Activated T-cell treated with anti-CD3 and anti-CD28 coated beads, Interleukin-2, amount 50 U/mL, for 72 hours (primary cell): Measurements from ENCODE around the gene IQGAP1. TPM values are rescaled to one million over a fixed set of nuclear protein-coding genes. Genes with fewer than 3 reads are reported as not detected.
"Not testable (repeated sequence)": the region's sequence is repeated elsewhere in the genome, so short reads cannot be mapped to it uniquely, and the experiment has no call there.

Experiments
- ATAC-seq, 2 donors: fragments of 150-1000 bp; cut with Tn5 transposase; replicated peaks in 1 of 2; 2 replicates each; pipeline ENCODE4 v1.10.0; 2021; ENCODE audit warnings: moderate library complexity in 2 of 2, mild to moderate bottlenecking in 1 of 2
- DNase-seq, 2 donors: peaks; one replicate each; pipeline ENCODE4 v3.0.0; 2021 to 2022; ENCODE audit warnings: mixed read lengths in 1 of 2
- H3K27ac Mint-ChIP-seq: one replicate; pipeline ENCODE4 v1.8.0; 2022; ENCODE audit warnings: mild to moderate bottlenecking, moderate library complexity, mixed read lengths
- H3K27me3 Mint-ChIP-seq: one replicate; pipeline ENCODE4 v1.8.0; 2022; ENCODE audit warnings: low read depth, mixed read lengths
- H3K36me3 Mint-ChIP-seq, 2 donors: one replicate each; pipeline ENCODE4 v1.8.0; 2022; ENCODE audit warnings: mixed read lengths in 2 of 2, mild to moderate bottlenecking in 1 of 2; ENCODE audit not compliant: insufficient read depth in 2 of 2
- H3K4me1 Mint-ChIP-seq: one replicate; pipeline ENCODE4 v1.8.0; 2022; ENCODE audit warnings: low read depth, mixed read lengths
- H3K4me3 Mint-ChIP-seq, 2 donors: one replicate each; pipeline ENCODE4 v1.8.0; 2022; ENCODE audit warnings: mild to moderate bottlenecking in 2 of 2, mixed read lengths in 2 of 2, moderate library complexity in 2 of 2
- H3K9me3 Mint-ChIP-seq, 2 donors: one replicate each; pipeline ENCODE4 v1.8.0; 2022; ENCODE audit warnings: mixed read lengths in 2 of 2
- total RNA-seq, 2 donors: library from RNA; stranded (reverse); gene quantifications; one replicate each; pipeline ENCODE4 v1.2.3, GENCODE V29; 2022

Gene IQGAP1
- total RNA-seq, 2 donors from 2014 or later: 177 to 184 TPM

DNA sequence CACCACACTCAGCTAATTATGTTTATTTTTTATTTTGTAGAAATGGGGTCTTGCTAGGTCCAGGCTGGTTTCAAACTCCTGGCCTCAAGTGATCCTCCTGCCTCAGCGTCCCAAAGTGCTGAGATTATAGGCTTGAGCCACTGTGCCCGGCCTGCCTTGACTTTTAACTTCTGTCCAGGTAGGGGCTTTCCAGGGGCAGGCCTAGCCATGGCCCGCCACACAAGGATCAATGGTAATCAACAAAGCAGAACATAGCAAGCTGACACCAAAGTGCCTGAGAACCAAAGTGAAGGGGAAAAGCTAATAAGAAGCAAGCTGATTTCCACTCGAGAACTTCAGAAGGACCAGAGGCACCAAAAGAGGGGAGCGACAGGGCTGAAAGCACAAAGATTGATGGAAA, 132.3 kb downstream of the IQGAP1 start:
- no peaks in the 10 kb centered on the region for H3K36me3 Mint-ChIP-seq
- no peak for ATAC-seq
- H3K4me1 Mint-ChIP-seq: no peaks in the 10 kb centered on the region
- H3K27ac Mint-ChIP-seq: no peak overlapping the region
- no peak overlapping the region for H3K4me3 Mint-ChIP-seq
- H3K27me3 Mint-ChIP-seq: no peaks in the 10 kb centered on the region
- no peaks in the 10 kb centered on the region for H3K9me3 Mint-ChIP-seq
- no peak for DNase-seq

DNA sequence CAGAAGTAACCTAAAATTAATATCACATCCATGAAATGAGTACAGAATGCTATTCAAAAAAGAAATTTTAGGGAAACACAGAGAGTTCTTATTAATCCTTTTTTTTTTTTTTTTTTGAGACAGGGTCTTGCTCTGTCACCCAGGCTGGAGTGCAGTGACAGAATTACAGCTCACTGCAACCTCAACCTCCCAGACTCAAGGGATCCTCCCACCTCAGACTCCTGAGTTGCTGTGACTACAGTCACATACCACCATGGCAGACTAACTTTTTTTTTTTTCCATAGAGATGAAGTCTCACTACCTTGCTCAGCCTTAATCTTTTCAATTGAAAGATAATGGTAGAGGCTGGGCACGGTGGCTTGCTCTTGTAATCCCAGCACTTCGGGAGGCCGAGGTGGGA, 135.3 kb downstream of the IQGAP1 start:
- Mint-ChIP-seq H3K36me3 (no peaks in the 10 kb centered on the region), H3K4me1 (no peaks in the 10 kb centered on the region), H3K4me3 (no peak overlapping the region), H3K9me3 (no peaks in the 10 kb centered on the region), H3K27me3 (no peaks in the 10 kb centered on the region), H3K27ac (peak overlapping the region; percentile 13)
- ATAC-seq (peak in 1 of 2 donors; percentile 55), DNase-seq (no peak)

DNA sequence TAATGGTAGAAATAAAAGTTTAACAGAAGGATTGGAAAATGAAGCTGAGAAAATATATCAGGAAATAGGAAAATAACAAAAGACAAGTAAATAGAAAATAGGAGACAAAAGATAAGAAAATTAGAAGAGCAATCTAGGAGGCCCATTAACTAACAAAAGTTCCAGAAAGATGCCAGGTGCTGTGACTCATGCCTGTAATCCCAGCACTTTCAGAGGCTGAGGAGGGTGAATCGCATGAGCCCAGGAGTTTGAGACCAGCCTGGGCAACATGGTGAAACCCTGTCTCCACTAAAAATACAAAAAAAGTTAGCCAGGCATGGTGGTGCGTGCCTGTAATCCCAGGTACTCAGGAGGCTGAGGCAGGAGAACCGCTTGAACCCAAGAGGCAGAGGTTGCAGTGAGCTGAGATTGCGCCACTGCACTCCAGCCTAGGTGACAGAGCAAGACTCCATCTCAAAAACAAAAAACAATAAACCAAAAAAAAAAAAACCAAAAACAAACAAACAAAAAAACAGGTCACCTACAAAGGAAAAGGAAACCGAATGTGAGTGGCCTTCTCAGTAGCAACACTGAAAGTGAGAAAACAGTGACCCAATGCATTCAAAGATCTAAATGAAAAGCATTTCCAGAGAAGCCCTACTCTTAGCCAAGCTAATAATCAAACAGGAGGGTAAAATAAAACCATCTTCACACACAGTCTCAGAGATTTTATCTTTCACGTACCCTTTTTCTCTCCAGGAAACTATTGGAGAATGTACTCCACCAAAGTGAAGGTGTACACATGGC, 136.2 kb downstream of the IQGAP1 start:
- not testable (repeated sequence) for H3K36me3 Mint-ChIP-seq, ATAC-seq, H3K4me3 Mint-ChIP-seq, H3K4me1 Mint-ChIP-seq, DNase-seq, H3K27me3 Mint-ChIP-seq, H3K9me3 Mint-ChIP-seq
- peak overlapping the region; percentile 60 for H3K27ac Mint-ChIP-seq

GRCh38 chr15:90529011-90529370, 140.9 kb downstream of the IQGAP1 start:
- ATAC-seq (no peak), DNase-seq (no peak)
- Mint-ChIP-seq H3K27me3 (no peaks in the 10 kb centered on the region), H3K4me3 (peak overlapping the region; percentile 85 to 89), H3K36me3 (peaks cover 5% of the 10 kb centered on the region in 2 donors), H3K4me1 (peaks cover 32% of the 10 kb centered on the region), H3K9me3 (no peaks in the 10 kb centered on the region), H3K27ac (peak overlapping the region; percentile 80)

- Mint-ChIP-seq H3K27ac (peak within 1 kb of the TSS; percentile 84), H3K27me3 (no peaks in the 10 kb centered on the region), H3K4me1 (peaks cover 38% of the 10 kb centered on the region), H3K36me3 (peaks cover 5% of the 10 kb centered on the region in 2 donors), H3K9me3 (no peaks in the 10 kb centered on the region), H3K4me3 (peak within 1 kb of the TSS; percentile 93 to 97)
- DNase-seq (peak; percentile 69 to 72), ATAC-seq (peak; percentile 90 to 91)
Observed at GRCh38 chr15:90529371-90530249, 141.6 kb downstream of the IQGAP1 start, which contains the start of gene CRTC3. TSS of gene CRTC3 (plus strand) at chr15:90529923. CDS start at chr15:90530072, 149 bp downstream.

GRCh38 chr15:90530250-90531051, 142.4 kb downstream of the IQGAP1 start:
- Mint-ChIP-seq H3K4me3 (peak overlapping the region; percentile 93 to 97), H3K4me1 (peaks cover 47% of the 10 kb centered on the region), H3K9me3 (no peaks in the 10 kb centered on the region), H3K27ac (peak overlapping the region; percentile 84), H3K36me3 (peaks cover 5% of the 10 kb centered on the region in 2 donors), H3K27me3 (no peaks in the 10 kb centered on the region)
- ATAC-seq: peak; percentile 58 to 63
- DNase-seq: peak; percentile 68 to 70

GRCh38 chr15:90531147-90531546, 143.1 kb downstream of the IQGAP1 start:
- ATAC-seq: no peak
- H3K36me3 Mint-ChIP-seq: peaks cover 5% of the 10 kb centered on the region in 2 donors
- H3K4me3 Mint-ChIP-seq: peak overlapping the region; percentile 93 to 97
- H3K27me3 Mint-ChIP-seq: no peaks in the 10 kb centered on the region
- H3K9me3 Mint-ChIP-seq: no peaks in the 10 kb centered on the region
- H3K4me1 Mint-ChIP-seq: peaks cover 53% of the 10 kb centered on the region
- no peak for DNase-seq
- peak overlapping the region; percentile 49 for H3K27ac Mint-ChIP-seq

GRCh38 chr15:90535254-90535653, 147.2 kb downstream of the IQGAP1 start:
- ATAC-seq (no peak), DNase-seq (no peak)
- peaks cover 8 to 16% of the 10 kb centered on the region in 2 donors for H3K36me3 Mint-ChIP-seq
- no peak overlapping the region for H3K4me3 Mint-ChIP-seq
- H3K27ac Mint-ChIP-seq: no peak overlapping the region
- H3K4me1 Mint-ChIP-seq: peaks cover 91% of the 10 kb centered on the region
- no peaks in the 10 kb centered on the region for H3K27me3 Mint-ChIP-seq
- H3K9me3 Mint-ChIP-seq: no peaks in the 10 kb centered on the region

- Mint-ChIP-seq H3K4me3 (peak overlapping the region; percentile 81 to 94), H3K4me1 (peaks cover 81% of the 10 kb centered on the region), H3K27ac (peak overlapping the region; percentile 97), H3K9me3 (no peaks in the 10 kb centered on the region), H3K36me3 (peaks cover 7 to 18% of the 10 kb centered on the region in 2 donors), H3K27me3 (no peaks in the 10 kb centered on the region)
- DNase-seq (peak; percentile 26 to 37), ATAC-seq (peak; percentile 83 to 88)
Observed at GRCh38 chr15:90539789-90540188, 151.7 kb downstream of the IQGAP1 start.

DNA sequence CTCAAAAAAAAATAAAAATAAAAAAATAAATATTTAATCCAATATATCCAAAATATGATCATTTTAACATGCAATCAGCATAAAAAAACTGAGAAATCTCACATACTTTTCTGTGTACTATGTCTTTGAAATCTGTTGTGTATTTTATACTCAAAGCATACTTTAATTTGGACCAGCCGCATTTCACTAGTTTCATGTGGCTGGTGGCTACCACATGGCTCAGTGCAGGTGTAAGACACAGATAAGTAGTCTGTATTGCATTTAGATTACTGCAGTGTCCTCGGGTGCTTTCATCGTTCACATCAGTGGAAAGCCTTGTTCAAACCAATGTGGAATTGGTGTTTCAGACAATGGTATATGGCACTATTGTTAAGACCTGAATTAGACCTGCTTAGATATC, 152.7 kb downstream of the IQGAP1 start:
- Mint-ChIP-seq H3K36me3 (peaks cover 9 to 19% of the 10 kb centered on the region in 2 donors), H3K4me1 (peaks cover 82% of the 10 kb centered on the region), H3K27me3 (no peaks in the 10 kb centered on the region), H3K9me3 (no peaks in the 10 kb centered on the region), H3K27ac (peak overlapping the region; percentile 42), H3K4me3 (peak overlapping the region; percentile 36 to 69)
- peak in 1 of 2 donors; percentile 23 for ATAC-seq
- DNase-seq: no peak

DNA sequence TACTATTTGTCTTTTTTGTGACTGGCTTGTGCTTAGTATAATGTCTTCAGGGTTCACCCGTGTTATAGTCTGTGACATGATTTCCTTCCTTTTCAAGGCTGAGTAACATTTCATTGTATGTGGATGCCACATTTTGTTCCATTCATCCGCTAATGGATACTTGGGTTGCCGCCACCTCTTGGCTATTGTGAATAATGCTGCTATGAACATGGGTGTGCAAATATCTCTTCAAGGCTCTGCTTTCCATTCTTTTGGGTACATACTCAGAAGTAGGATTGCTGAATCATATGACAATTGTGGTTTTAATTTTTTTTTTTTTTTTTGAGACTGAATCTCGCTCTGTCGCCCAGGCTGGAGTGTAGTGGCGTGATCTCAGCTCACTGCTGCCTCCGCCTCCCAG, 157.1 kb downstream of the IQGAP1 start:
- Mint-ChIP-seq H3K9me3 (no peaks in the 10 kb centered on the region), H3K4me1 (peaks cover 66% of the 10 kb centered on the region), H3K4me3 (no peak overlapping the region), H3K27me3 (no peaks in the 10 kb centered on the region), H3K27ac (peak overlapping the region; percentile 54), H3K36me3 (peaks cover 6 to 11% of the 10 kb centered on the region in 2 donors)
- ATAC-seq: peak; percentile 58 to 70
- DNase-seq: no peak

- Mint-ChIP-seq H3K4me3 (peak overlapping the region in 1 of 2 donors; percentile 11), H3K36me3 (peaks cover 4 to 8% of the 10 kb centered on the region in 2 donors), H3K27me3 (no peaks in the 10 kb centered on the region)
Observed at GRCh38 chr15:90547540-90547939, 159.5 kb downstream of the IQGAP1 start.

More at GRCh38 chr15:90547540-90547939, 159.5 kb downstream of the IQGAP1 start:
- peaks cover 68% of the 10 kb centered on the region for H3K4me1 Mint-ChIP-seq
- no peaks in the 10 kb centered on the region for H3K9me3 Mint-ChIP-seq
- peak in 1 of 2 donors; percentile 28 for ATAC-seq
- no peak for DNase-seq
- H3K27ac Mint-ChIP-seq: peak overlapping the region; percentile 64
